T-helper 1 cell treated with Interleukin-12 subunit alpha and Interleukin-12 subunit beta and Interleukin-4 antibody, amounts not matched to agents 30 ng/mL and 1 ng/mL, for 36 hours (primary cell): Measurements from ENCODE around the gene ADO. TPM values are rescaled to one million over a fixed set of nuclear protein-coding genes. Genes with fewer than 3 reads are reported as not detected.

Experiments used
- intact Hi-C: fragments of 100-400 bp; cut with micrococcal nuclease; formaldehyde crosslinking; loops from one replicate; pipeline ENCODE4 v1.15.1; 2024
- total RNA-seq: library from RNA; stranded (reverse); gene quantifications from 2 replicates; pipeline ENCODE4 v1.2.3, GENCODE V29; 2022

Gene ADO
- total RNA-seq, 1 donor from 2014 or later: 23.3 TPM

GRCh38 chr10:62792261-62792660 lies 12.3 kb upstream of the ADO start:
- intact Hi-C loops: no loop called here

DNA sequence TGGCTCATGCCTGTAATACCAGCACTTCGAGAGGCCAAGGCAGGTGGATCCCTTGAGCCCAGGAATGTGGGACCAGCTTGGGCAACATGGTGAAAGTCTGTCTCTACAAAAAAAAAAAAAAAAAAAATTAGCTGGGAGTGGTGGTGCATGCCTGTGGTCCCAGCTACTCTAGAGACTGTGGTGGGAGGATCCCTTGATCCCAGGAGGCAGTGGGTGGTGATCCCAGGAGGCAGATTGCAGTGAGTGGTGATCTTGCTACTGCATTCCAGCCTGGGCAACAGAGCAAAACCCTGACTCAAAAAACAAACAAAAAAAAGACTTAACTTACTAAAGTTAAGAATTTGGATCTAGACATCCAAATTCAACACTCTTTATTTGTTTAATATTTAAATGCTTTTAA lies 10.2 kb upstream of the ADO start:
- intact Hi-C loops: no loop called here

- intact Hi-C loops: no loop called here
These were observed 9.4 kb upstream of the ADO start for GRCh38 chr10:62795100-62795499.

GRCh38 chr10:62795762-62796161 lies 8.8 kb upstream of the ADO start:
- intact Hi-C loops: no loop called here

DNA sequence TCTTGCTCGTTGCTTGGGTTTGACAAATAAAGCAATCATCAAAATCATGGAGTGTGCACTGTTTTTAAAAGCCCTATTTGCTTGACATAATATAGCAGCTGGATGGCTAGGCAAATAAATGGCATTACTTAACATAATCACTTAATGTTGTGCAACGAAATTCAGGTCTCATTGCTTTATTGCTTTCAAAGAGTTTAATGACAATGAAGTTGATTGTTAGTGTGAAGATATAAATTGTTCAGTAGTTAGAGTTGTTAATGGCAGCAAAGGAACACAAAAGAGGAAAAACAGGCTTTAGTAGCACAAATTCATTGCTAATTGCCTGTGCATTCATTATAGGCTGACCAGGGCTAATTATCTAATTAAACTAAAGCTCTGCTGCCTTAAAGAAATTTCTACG lies 7.6 kb upstream of the ADO start:
- intact Hi-C loops: no loop called here

- intact Hi-C loops: loop anchor here (5.0 kb wide), 2 partner anchors 720 to 825 kb away; partner anchors contain the start of gene REEP3
These were observed 2.6 kb upstream of the ADO start for GRCh38 chr10:62801871-62802270.

GRCh38 chr10:62803724-62804355 lies 680 bp upstream of the ADO start:
- intact Hi-C loops: loop anchor here (1.0 to 5.0 kb wide), 10 partner anchors 12 to 823 kb away; partner anchors contain the start of genes EGR2, NRBF2, REEP3 and RTKN2

GRCh38 chr10:62805231-62806099 lies 945 bp downstream of the ADO start:
- intact Hi-C loops: loop anchor here (1.0 to 2.0 kb wide), 2 partner anchors 26 to 537 kb away; partner anchors contain the start of gene RTKN2

GRCh38 chr10:62806251-62806650 lies 1.7 kb downstream of the ADO start:
- intact Hi-C loops: no loop called here

DNA sequence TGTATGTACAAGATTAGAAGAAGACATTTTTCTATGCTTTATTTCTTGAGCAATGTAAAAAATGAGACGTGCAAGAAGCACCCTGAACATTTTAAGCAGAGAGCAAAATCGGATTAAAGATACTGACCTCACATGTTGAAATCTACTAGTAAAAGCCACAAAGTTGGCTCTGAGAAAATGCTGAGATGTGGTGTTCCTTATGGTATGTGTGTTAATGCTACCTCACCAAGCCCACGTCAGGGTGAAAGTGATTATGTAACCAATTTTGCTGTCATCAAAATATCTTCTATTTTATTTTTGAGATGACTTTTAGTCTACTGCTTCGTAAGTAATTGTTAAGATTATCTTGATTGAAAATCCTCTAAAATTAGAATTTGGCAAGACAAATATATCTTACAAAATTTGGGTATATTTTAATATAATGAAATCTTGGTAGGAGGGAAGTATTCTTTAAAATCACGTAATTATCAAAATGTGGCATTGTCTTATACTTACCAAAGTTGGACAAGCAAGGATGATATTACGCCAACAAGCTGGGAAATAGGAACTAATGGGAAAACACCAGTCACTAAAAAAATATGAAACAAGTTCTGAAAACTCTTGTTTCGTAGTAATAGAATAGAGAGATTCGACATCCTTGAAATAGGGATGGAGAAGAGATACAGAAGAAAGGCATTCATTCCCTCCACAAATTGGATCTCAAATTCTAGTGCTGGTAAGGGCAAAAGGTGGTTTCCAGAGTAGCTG lies 5.8 kb downstream of the ADO start:
- intact Hi-C loops: loop anchor here (10.0 kb wide), 1 partner anchor 1056 kb away; no protein-coding TSS in a partner anchor

DNA sequence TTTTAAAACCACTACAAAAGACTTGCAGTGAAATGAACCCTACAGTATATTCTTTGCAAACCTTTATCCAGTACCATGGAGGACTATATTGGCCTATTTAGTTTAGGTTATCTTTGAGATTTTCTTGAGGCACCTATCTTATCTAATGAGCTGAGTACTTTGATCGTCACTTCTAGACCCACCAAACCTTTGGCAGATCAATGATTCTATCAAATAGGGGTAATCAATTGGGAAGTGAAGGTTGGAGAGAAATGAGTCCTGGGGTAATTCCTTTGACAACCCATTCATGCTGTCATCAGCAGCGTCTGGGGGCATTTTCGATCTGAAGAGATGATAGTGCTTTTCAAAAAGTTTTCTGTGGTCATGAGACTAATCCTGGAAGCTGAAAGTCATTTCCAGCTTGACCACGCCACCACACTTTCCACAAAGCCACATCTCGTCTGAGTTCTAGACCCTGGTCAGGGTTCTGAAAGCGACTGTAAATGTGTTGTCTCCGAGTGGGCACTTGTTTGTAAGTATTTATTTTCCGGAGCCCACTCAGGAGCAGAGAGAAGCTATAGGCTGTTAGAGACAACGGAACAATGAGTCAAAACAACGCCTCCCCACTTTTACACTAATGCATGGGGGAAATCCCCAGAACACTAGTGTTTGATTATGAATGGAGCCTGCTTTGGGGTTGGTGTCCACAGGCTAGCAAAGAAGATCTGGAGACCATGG lies 6.8 kb downstream of the ADO start:
- intact Hi-C loops: loop anchor here (1.0 to 10.0 kb wide), 6 partner anchors 32 to 1057 kb away; no protein-coding TSS in a partner anchor

GRCh38 chr10:62812672-62813439 lies 8.3 kb downstream of the ADO start:
- intact Hi-C loops: loop anchor here (10.0 kb wide), 1 partner anchor 1058 kb away; no protein-coding TSS in a partner anchor

DNA sequence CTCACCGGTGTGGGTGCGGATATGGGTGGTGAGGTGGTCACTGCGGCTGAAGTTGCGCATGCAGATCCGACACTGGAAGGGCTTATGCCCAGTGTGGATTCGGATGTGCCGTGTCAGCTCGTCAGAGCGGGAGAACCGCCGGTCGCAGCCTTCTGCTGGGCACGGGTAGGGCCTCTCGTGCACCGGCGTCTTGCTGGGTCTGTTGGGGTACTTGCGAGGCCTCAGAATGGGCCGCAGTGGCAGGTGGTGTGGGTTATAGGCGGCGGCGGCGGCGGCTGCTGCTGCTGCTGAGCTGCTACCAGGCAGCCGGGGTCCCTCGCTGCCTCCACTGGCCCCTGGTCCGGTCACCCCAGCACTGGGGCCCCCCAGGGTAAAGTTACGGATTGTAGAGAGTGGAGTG lies 8.9 kb downstream of the ADO start:
- intact Hi-C loops: loop anchor here (10.0 kb wide), 1 partner anchor 1059 kb away; no protein-coding TSS in a partner anchor

DNA sequence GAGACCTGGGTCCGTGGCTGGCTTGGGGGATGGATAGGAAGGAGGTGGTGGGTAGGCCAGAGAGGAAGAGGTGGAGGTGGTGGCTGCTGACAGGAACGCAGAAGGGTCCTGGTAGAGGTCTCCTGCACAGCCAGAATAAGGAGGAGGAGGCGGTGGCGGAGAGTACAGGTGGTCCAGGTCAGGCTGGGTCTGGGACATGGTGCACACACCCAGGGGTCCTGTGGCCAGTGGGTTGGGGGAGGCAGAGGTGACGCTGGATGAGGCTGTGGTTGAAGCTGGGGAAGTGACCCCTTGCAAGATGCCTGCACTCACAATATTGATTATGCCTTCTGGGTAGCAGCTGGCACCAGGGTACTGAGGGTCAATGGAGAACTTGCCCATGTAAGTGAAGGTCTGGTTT lies 9.5 kb downstream of the ADO start:
- intact Hi-C loops: loop anchor here (10.0 kb wide), 1 partner anchor 1059 kb away; no protein-coding TSS in a partner anchor

DNA sequence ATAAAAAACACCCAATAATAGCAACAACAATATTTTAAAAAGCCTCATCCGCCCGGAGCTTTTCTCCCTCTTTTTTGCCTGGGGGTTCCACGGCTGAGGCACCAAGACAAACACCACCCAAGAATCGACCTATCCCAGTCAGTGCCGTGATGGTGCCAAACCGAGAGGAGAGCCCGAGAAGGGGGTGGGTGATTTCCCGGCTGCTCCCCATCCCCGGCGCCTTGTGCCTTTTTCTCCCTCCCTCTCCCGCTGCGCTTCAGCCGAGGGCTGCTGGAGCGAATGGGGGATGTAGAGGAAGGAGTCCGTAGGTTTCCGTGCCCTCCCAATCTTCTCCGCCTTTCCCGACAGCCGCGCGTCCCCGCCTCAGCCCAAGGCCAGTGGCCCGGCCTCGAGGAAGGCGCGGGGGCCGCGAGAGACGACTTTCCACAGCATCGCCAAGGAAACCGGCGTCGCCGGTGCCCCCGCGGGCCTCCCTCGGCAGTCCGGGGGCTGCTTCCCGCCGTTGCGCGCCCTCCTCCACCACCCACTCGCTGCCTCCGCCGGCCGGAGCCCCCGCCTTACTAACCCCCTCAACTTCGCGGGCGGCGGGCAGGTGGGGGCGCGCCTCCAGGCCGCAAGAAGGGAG lies 10.3 kb downstream of the ADO start:
- intact Hi-C loops: loop anchor here (5.0 to 10.0 kb wide), 5 partner anchors 548 to 1060 kb away; partner anchors contain the start of gene RTKN2

DNA sequence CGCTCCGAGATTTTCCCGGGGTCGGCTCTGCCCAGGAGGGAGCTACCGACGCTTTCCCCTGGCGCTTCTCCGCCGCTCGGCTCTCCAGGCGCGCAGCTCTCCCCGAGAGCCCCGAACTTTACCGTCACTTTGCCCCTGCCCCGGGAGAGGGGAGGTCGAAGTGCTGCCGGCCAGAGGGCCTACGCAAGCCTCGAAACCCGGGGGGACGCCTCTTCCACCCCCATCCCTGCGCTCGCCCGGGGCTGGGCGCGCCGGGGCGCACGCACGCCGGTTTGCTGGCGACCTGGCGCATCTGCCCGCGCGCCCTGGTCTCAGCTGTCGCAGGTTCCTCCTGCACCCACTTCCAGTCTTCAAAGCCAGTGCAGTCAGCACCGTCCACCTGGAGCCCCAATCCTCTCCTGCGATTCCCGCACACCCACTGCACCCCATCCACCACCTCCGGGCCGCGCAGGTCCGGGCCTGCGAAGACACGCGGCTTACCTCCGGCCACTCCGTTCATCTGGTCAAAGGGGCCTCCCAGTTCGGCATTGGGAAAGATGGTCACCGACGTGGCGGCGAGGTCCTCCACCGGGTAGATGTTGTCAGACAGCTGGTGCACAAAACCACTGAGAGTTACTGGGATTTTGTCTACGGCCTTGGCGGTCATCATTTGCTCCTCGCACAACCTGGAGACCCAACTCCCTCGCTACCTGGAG lies 11.0 kb downstream of the ADO start:
- intact Hi-C loops: loop anchor here (1.0 to 10.0 kb wide), 24 partner anchors 11 to 1061 kb away; partner anchors contain the start of genes ADO, ARID5B, NRBF2 and RTKN2

DNA sequence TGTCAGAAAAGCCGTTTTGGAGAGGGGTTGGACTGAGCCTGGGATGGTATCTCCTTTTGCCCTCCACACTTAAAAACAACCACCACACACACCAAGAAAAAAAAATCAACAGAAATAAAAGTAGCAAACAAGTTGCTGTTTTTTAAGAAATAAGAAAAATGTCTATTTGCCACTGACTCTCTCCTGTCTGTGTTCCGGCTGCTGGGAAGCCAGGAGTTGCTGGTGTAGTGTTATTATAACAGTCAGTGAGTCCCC lies 11.5 kb downstream of the ADO start:
- intact Hi-C loops: loop anchor here (1.0 to 10.0 kb wide), 24 partner anchors 12 to 1061 kb away; partner anchors contain the start of genes ADO, ARID5B, NRBF2 and RTKN2

- intact Hi-C loops: loop anchor here (1.0 to 10.0 kb wide), 24 partner anchors 12 to 1062 kb away; partner anchors contain the start of genes ADO, ARID5B, NRBF2 and RTKN2
These were observed 12.0 kb downstream of the ADO start, which contains the start of gene EGR2 for GRCh38 chr10:62816331-62817120. Gene EGR2 (minus strand): TSS chr10:62816366. CDS start chr10:62816029, 337 bp downstream.
